IMR-90 (cell line): Measurements from ENCODE around the gene TMEM163. TPM values are rescaled to one million over a fixed set of nuclear protein-coding genes. Genes with fewer than 3 reads are reported as not detected.

Experiments used
- ATAC-seq: fragments of 200-7000 bp; cut with Tn5 transposase; 2 replicates; pipeline ENCODE4 v1.9.1; 2020; ENCODE audit warnings: low read depth, mild to moderate bottlenecking, moderate library complexity
- BruUV-seq: library from RNA; stranded (reverse); fragments of 400-500 nt; replicated peaks from 2 replicates; lab custom pipeline; 2021; lab: Mats Ljungman, UMichigan
- CTCF ChIA-PET: fragments of 300-600 bp; formaldehyde crosslinking; extraction: SDS; loops from one replicate; lab custom pipeline; 2021; ENCODE audit warnings: antibody characterized with exemption; lab: Yijun Ruan, JAX
- POLR2A ChIA-PET: fragments of 300-600 bp; sonication (Branson Sonifier 250); formaldehyde crosslinking; loops from one replicate; lab custom pipeline; 2022; ENCODE audit warnings: antibody characterized with exemption; ENCODE audit not compliant: unreplicated experiment; lab: Charles Lee
- DNase-seq: peaks from one replicate; pipeline ENCODE4 v3.0.0; 2013
- H2AFZ ChIP-seq: replicated peaks from 2 replicates; pipeline ENCODE3; 2013; ENCODE audit warnings: low read length, mild to moderate bottlenecking; ENCODE audit not compliant: poor library complexity
- H2AK5ac ChIP-seq: 2 replicates; pipeline ENCODE4 v1.6.1; 2013; ENCODE audit warnings: low read depth, low read length, inconsistent platforms
- H2AK9ac ChIP-seq: replicated peaks from 2 replicates; pipeline ENCODE3; 2013; ENCODE audit warnings: mild to moderate bottlenecking, low read depth, low read length, moderate library complexity; ENCODE audit not compliant: poor library complexity
- H2BK120ac ChIP-seq: 2 replicates; pipeline ENCODE4 v1.6.1; 2013; ENCODE audit warnings: low read depth, low read length, inconsistent platforms
- H2BK15ac ChIP-seq: 3 replicates; pipeline ENCODE4 v1.6.1; 2013; ENCODE audit warnings: low read depth, low read length, inconsistent platforms
- H2BK20ac ChIP-seq: 2 replicates; pipeline ENCODE4 v1.6.1; 2013; ENCODE audit warnings: low read depth, mild to moderate bottlenecking, inconsistent platforms, low read length, moderate library complexity
- H2BK5ac ChIP-seq: 2 replicates; pipeline ENCODE4 v1.6.1; 2013; ENCODE audit warnings: mild to moderate bottlenecking, low read depth, low read length, inconsistent platforms; ENCODE audit not compliant: poor library complexity, severe bottlenecking
- H3K14ac ChIP-seq: replicated peaks from 2 replicates; pipeline ENCODE4 v1.6.1; 2013; ENCODE audit warnings: low read depth, low read length, inconsistent platforms
- H3K18ac ChIP-seq: 2 replicates; pipeline ENCODE4 v1.6.1; 2013; ENCODE audit warnings: low read depth, low read length, control low read depth
- H3K23ac ChIP-seq: 2 replicates; pipeline ENCODE4 v1.6.1; 2013; ENCODE audit warnings: low read depth, low read length, inconsistent platforms
- H3K27ac ChIP-seq: 2 replicates; pipeline ENCODE4 v1.5.1; 2013; ENCODE audit warnings: mild to moderate bottlenecking, control low read depth, low read length; ENCODE audit not compliant: insufficient read depth
- H3K27me3 ChIP-seq: 2 replicates; pipeline ENCODE4 v1.6.1; 2013; ENCODE audit warnings: low read length; ENCODE audit not compliant: control insufficient read depth, insufficient read depth
- H3K36me3 ChIP-seq: 2 replicates; pipeline ENCODE4 v1.6.1; 2013; ENCODE audit warnings: low read length, mixed read lengths; ENCODE audit not compliant: control insufficient read depth, insufficient read depth
- H3K4ac ChIP-seq: 2 replicates; pipeline ENCODE4 v1.6.1; 2013; ENCODE audit warnings: low read depth, low read length, inconsistent platforms
- H3K4me1 ChIP-seq: 2 replicates; pipeline ENCODE4 v1.6.1; 2013; ENCODE audit warnings: low read length, mixed read lengths; ENCODE audit not compliant: control insufficient read depth, insufficient read depth
- H3K4me2 ChIP-seq: 2 replicates; pipeline ENCODE4 v1.6.1; 2013; ENCODE audit warnings: low read depth, mild to moderate bottlenecking, control low read depth, low read length, moderate library complexity
- H3K4me3 ChIP-seq: 2 replicates; pipeline ENCODE4 v1.5.1; 2013; ENCODE audit warnings: low read depth, mild to moderate bottlenecking, control low read depth, low read length, moderate library complexity; ENCODE audit not compliant: insufficient read depth
- H3K56ac ChIP-seq: 2 replicates; pipeline ENCODE4 v1.6.1; 2013; ENCODE audit warnings: low read length, inconsistent platforms; ENCODE audit not compliant: insufficient read depth; ENCODE audit errors: extremely low read depth
- H3K79me1 ChIP-seq, 2 experiments: 2 replicates each; pipeline ENCODE4 v1.6.1; 2013; ENCODE audit warnings: low read length in 2 of 2, inconsistent platforms in 1 of 2, low read depth in 1 of 2
- H3K9ac ChIP-seq: 2 replicates; pipeline ENCODE4 v1.6.1; 2013; ENCODE audit warnings: low read depth, low read length, control low read depth
- H3K9me1 ChIP-seq: 2 replicates; pipeline ENCODE4 v1.6.1; 2013; ENCODE audit warnings: low read length, inconsistent platforms; ENCODE audit not compliant: insufficient read depth
- H3K9me3 ChIP-seq: 2 replicates; pipeline ENCODE4 v1.6.1; 2013; ENCODE audit warnings: low read length; ENCODE audit not compliant: control insufficient read depth, insufficient read depth
- H4K20me1 ChIP-seq: 2 replicates; pipeline ENCODE4 v1.6.1; 2013; ENCODE audit warnings: low read length, inconsistent platforms; ENCODE audit not compliant: insufficient read depth
- H4K5ac ChIP-seq: 2 replicates; pipeline ENCODE4 v1.6.1; 2013; ENCODE audit warnings: mild to moderate bottlenecking, low read depth, low read length, control low read depth
- H4K8ac ChIP-seq, 2 experiments: 2 replicates each; pipeline ENCODE4 v1.6.1; 2013; ENCODE audit warnings: low read depth in 2 of 2, low read length in 2 of 2, control low read depth in 1 of 2, inconsistent platforms in 1 of 2
- H4K91ac ChIP-seq: 2 replicates; pipeline ENCODE4 v1.6.1; 2013; ENCODE audit warnings: low read depth, low read length, inconsistent platforms; ENCODE audit not compliant: insufficient read depth
- BHLHE40 ChIP-seq: fragments of 150-350 bp; IDR thresholded peaks from 2 replicates; pipeline ENCODE4 v1.6.1; 2016; ENCODE audit warnings: mild to moderate bottlenecking, low read depth, low read length
- CHD1 ChIP-seq: IDR thresholded peaks from 2 replicates; pipeline ENCODE4 v1.6.1; 2012; ENCODE audit warnings: low read depth, low read length, improper control_type of control experiment
- CTCF ChIP-seq: conservative IDR thresholded peaks from 2 replicates; pipeline ENCODE4 v1.5.1; 2012; ENCODE audit warnings: mild to moderate bottlenecking, low read depth, low read length, improper control_type of control experiment
- FOS ChIP-seq: fragments of 150-350 bp; IDR thresholded peaks from 2 replicates; pipeline ENCODE4 v1.6.1; 2016; ENCODE audit warnings: low read depth, low read length
- MXI1 ChIP-seq: IDR thresholded peaks from 2 replicates; pipeline ENCODE4 v1.6.1; 2012; ENCODE audit warnings: low read depth, mild to moderate bottlenecking, low read length, moderate library complexity, borderline replicate concordance
- NFE2L2 ChIP-seq: fragments of 150-350 bp; IDR thresholded peaks from 2 replicates; pipeline ENCODE4 v1.6.1; 2016; ENCODE audit warnings: low read depth, mild to moderate bottlenecking, low read length
- POLR2A ChIP-seq: IDR thresholded peaks from 2 replicates; pipeline ENCODE4 v1.6.1; 2012; ENCODE audit warnings: mild to moderate bottlenecking, low read depth, low read length
- RAD21 ChIP-seq: IDR thresholded peaks from 2 replicates; pipeline ENCODE4 v1.6.1; 2012; ENCODE audit warnings: low read length, improper control_type of control experiment
- RCOR1 ChIP-seq: IDR thresholded peaks from 2 replicates; pipeline ENCODE4 v1.6.1; 2012; ENCODE audit warnings: mild to moderate bottlenecking, low read length, improper control_type of control experiment; ENCODE audit not compliant: insufficient replicate concordance
- RFX5 ChIP-seq: IDR thresholded peaks from 2 replicates; pipeline ENCODE4 v1.8.0; 2012; ENCODE audit warnings: low read depth, mild to moderate bottlenecking, low read length, moderate library complexity
- USF2 ChIP-seq: fragments of 150-350 bp; IDR thresholded peaks from 2 replicates; pipeline ENCODE4 v1.6.1; 2017; ENCODE audit warnings: mild to moderate bottlenecking, antibody characterized with exemption, low read length, low read depth
- WGBS, 2 experiments: methylation state at CpG; one replicate each; pipeline versions ENCODE4 v1.1.5 to v1.1.7; 2013; ENCODE audit warnings: missing lambda C conversion rate in 2 of 2; ENCODE audit not compliant: insufficient read length in 1 of 2; ENCODE audit errors: extremely low coverage in 2 of 2; 5-methylcytosine and 5-hydroxymethylcytosine counted together
- dilution Hi-C: fragments of 300-500 bp; cut with HindIII; formaldehyde crosslinking; loops from one replicate; pipeline ENCODE4 v1.14.3; 2018; ENCODE audit warnings: low sequenced_read_pairs; ENCODE audit not compliant: unreplicated experiment
- in situ Hi-C: fragments of 300-500 bp; cut with MboI; formaldehyde crosslinking; loops from 3 replicates; pipeline ENCODE4 v1.14.3; 2019; ENCODE audit warnings: low sequenced_read_pairs, inconsistent platforms, mixed read lengths
- intact Hi-C: fragments of 100-400 bp; cut with micrococcal nuclease; formaldehyde crosslinking; loops from 2 replicates; pipeline ENCODE4 v1.10.0; 2022
- polyA plus RNA-seq, 3 experiments: library from polyadenylated mRNA; depleted of rRNA; stranded (reverse); fragments of >200 nt; gene quantifications; 2 replicates each; pipeline ENCODE4 v1.2.3, GENCODE V29; 2012; ENCODE audit warnings: low replicate concordance in 1 of 3
- total RNA-seq: library from RNA; depleted of rRNA; stranded (reverse); fragments of >200 nt; gene quantifications from 2 replicates; pipeline ENCODE4 v1.2.3, GENCODE V29; 2012

The TMEM163 gene
- total and polyA plus RNA-seq, 2 of the 4 experiments (the other 2 are of a cell fraction), result not detected

GRCh38 chr2:134574611-134575330 lies 144.0 kb downstream of the TMEM163 start:
- H3K18ac ChIP-seq, result no peak overlapping the region
- dilution Hi-C loops, result no loop called here

More at GRCh38 chr2:134574611-134575330, 144.0 kb downstream of the TMEM163 start:
- Histone ChIP-seq H3K9ac (no peak overlapping the region), H2BK120ac (no peak overlapping the region), H3K23ac (no peak overlapping the region), H2AK5ac (no peak overlapping the region), H3K4me3 (no peak overlapping the region), H3K4me1 (no peaks in the 10 kb centered on the region), H3K9me1 (no peaks in the 10 kb centered on the region), H3K4me2 (no peak overlapping the region), H3K27me3 (peaks cover 8% of the 10 kb centered on the region), H2BK20ac (no peak overlapping the region), H4K8ac (no peak overlapping the region), H2AK9ac (no peak overlapping the region), H2BK15ac (no peak overlapping the region), H3K56ac (no peak overlapping the region), H4K91ac (no peak overlapping the region), H2BK5ac (no peak overlapping the region), H3K27ac (no peak overlapping the region), H4K5ac (no peak overlapping the region), H3K14ac (no peak overlapping the region), H3K79me1 (no peaks in the 10 kb centered on the region), H3K9me3 (no peaks in the 10 kb centered on the region), H3K36me3 (no peaks in the 10 kb centered on the region), H4K20me1 (no peaks in the 10 kb centered on the region), H2AFZ (no peak overlapping the region), H3K4ac (no peak overlapping the region)
- CTCF ChIA-PET, result no interaction called here
- WGBS, 2 experiments, result 20% methylated on average over 1 of the region's 10 CpGs; no CpG with 5 or more reads in 1 of the 2 experiments
- DNase-seq (no peak), ATAC-seq (no peak)
- intact Hi-C loops (no loop called here), in situ Hi-C loops (no loop called here)
- no TSS peak for BruUV-seq
- TF ChIP-seq RAD21, result no peak
- TF ChIP-seq POLR2A, result no peak
- TF ChIP-seq NFE2L2, result no peak
- TF ChIP-seq FOS, result no peak
- TF ChIP-seq BHLHE40, result no peak
- no peak for TF ChIP-seq RCOR1
- TF ChIP-seq MXI1, result no peak
- no peak for TF ChIP-seq RFX5
- no peak for TF ChIP-seq USF2
- TF ChIP-seq CTCF, result no peak
- TF ChIP-seq CHD1, result no peak
- POLR2A ChIA-PET, result no interaction called here
